HepG2 (cell line): ENCODE measurements around the gene OTUD1. TPM values are rescaled to one million over a fixed set of nuclear protein-coding genes. Genes with fewer than 3 reads are reported as not detected.

ENCODE experiments used
- ADNP ChIP-seq: sonication (generic); formaldehyde crosslinking; IDR thresholded peaks from 2 replicates; pipeline ENCODE4 v1.4.0; 2020; ENCODE audit warnings: missing genetic modification reagents
- FOXP1 ChIP-seq, 2 experiments: fragments of 450-650 bp in 1 of 2; IDR thresholded peaks; 2 replicates each; pipeline ENCODE4 v1.6.1; 2017 to 2018; ENCODE audit warnings: antibody characterized with exemption in 1 of 2
- IRF1 ChIP-seq: sonication (generic); formaldehyde crosslinking; IDR thresholded peaks from 2 replicates; pipeline ENCODE4 v1.4.0; 2020; ENCODE audit warnings: low read depth, mild to moderate bottlenecking, missing genetic modification reagents
- JDP2 ChIP-seq: sonication (generic); formaldehyde crosslinking; IDR thresholded peaks from 2 replicates; pipeline ENCODE4 v1.8.1; 2022; ENCODE audit warnings: missing genetic modification reagents, borderline replicate concordance
- JUNB ChIP-seq: sonication (generic); formaldehyde crosslinking; IDR thresholded peaks from 2 replicates; pipeline ENCODE4 v1.8.0; 2022; ENCODE audit warnings: missing genetic modification reagents, mild to moderate bottlenecking, borderline replicate concordance
- JUND ChIP-seq: sonication (generic); formaldehyde crosslinking; IDR thresholded peaks from 2 replicates; pipeline ENCODE4 v1.8.0; 2022; ENCODE audit warnings: mild to moderate bottlenecking, missing genetic modification reagents
- KAT2B ChIP-seq: fragments of 150-350 bp; IDR thresholded peaks from 2 replicates; pipeline ENCODE4 v1.6.1; 2014; ENCODE audit warnings: low read depth, low read length, borderline replicate concordance
- MAF1 ChIP-seq: sonication (generic); formaldehyde crosslinking; IDR thresholded peaks from 2 replicates; pipeline ENCODE4 v1.5.0; 2020; ENCODE audit warnings: missing genetic modification reagents, borderline replicate concordance
- MIER2 ChIP-seq: IDR thresholded peaks from 2 replicates; pipeline ENCODE4 v1.6.1; 2016; ENCODE audit warnings: missing biosample characterization, missing genetic modification reagents
- PAWR ChIP-seq: sonication (generic); formaldehyde crosslinking; IDR thresholded peaks from 2 replicates; pipeline ENCODE4 v1.4.0; 2020; ENCODE audit warnings: missing genetic modification reagents, mild to moderate bottlenecking, borderline replicate concordance
- RXRA ChIP-seq: sonication (generic); formaldehyde crosslinking; IDR thresholded peaks from 2 replicates; pipeline ENCODE4 v1.5.1; 2020; ENCODE audit warnings: missing genetic modification reagents
- SALL2 ChIP-seq: sonication (generic); formaldehyde crosslinking; IDR thresholded peaks from 2 replicates; pipeline ENCODE4 v1.8.1; 2023; ENCODE audit warnings: mild to moderate bottlenecking, missing genetic modification reagents, inconsistent platforms
- SMAD3 ChIP-seq: sonication (generic); formaldehyde crosslinking; IDR thresholded peaks from 2 replicates; pipeline ENCODE4 v1.4.0; 2020; ENCODE audit warnings: missing genetic modification reagents
- SNAI1 ChIP-seq: sonication (generic); formaldehyde crosslinking; IDR thresholded peaks from 2 replicates; pipeline ENCODE4 v1.5.0; 2020; ENCODE audit warnings: mild to moderate bottlenecking, missing genetic modification reagents, borderline replicate concordance
- STAG1 ChIP-seq: sonication (generic); formaldehyde crosslinking; IDR thresholded peaks from 2 replicates; pipeline ENCODE4 v1.4.0; 2020; ENCODE audit warnings: missing genetic modification reagents
- TFAP4 ChIP-seq: sonication (generic); IDR thresholded peaks from 2 replicates; pipeline ENCODE4 v1.6.1; 2016; ENCODE audit warnings: low read depth, borderline replicate concordance
- TRAFD1 ChIP-seq: sonication (generic); formaldehyde crosslinking; IDR thresholded peaks from 2 replicates; pipeline ENCODE4 v1.5.1; 2020; ENCODE audit warnings: missing genetic modification reagents, mild to moderate bottlenecking, borderline replicate concordance
- ZBTB38 ChIP-seq: sonication (generic); formaldehyde crosslinking; IDR thresholded peaks from 2 replicates; pipeline ENCODE4 v1.5.1; 2020; ENCODE audit warnings: mild to moderate bottlenecking, missing genetic modification reagents
- ZFP91 ChIP-seq: sonication (generic); formaldehyde crosslinking; IDR thresholded peaks from 2 replicates; pipeline ENCODE4 v1.9.0; 2022; ENCODE audit warnings: missing genetic modification reagents, mild to moderate bottlenecking, borderline replicate concordance
- ZKSCAN5 ChIP-seq: sonication (generic); formaldehyde crosslinking; IDR thresholded peaks from 2 replicates; pipeline ENCODE4 v1.5.1; 2020; ENCODE audit warnings: mild to moderate bottlenecking, missing genetic modification reagents
- ZNF513 ChIP-seq: sonication (generic); formaldehyde crosslinking; conservative IDR thresholded peaks from 2 replicates; pipeline ENCODE4 v1.5.0; 2020; ENCODE audit warnings: missing genetic modification reagents
- ZNF557 ChIP-seq: sonication (generic); formaldehyde crosslinking; IDR thresholded peaks from 2 replicates; pipeline ENCODE4 v1.4.0; 2020; ENCODE audit warnings: missing genetic modification reagents
- ZSCAN20 ChIP-seq: sonication (generic); formaldehyde crosslinking; IDR thresholded peaks from 2 replicates; pipeline ENCODE4 v1.4.0; 2020; ENCODE audit warnings: missing genetic modification reagents, mild to moderate bottlenecking, borderline replicate concordance
- polyA plus RNA-seq, 8 experiments: library from polyadenylated mRNA; depleted of rRNA in 3 of 8; stranded (reverse) in 7 of 8; unstranded in 1 of 8; fragments of >200 nt; fragmentation: Illumina TruSeq in 4 of 8; extraction: Trizol in 4 of 8; gene quantifications; 2 replicates each; pipeline versions ENCODE4 v1.2.1 to v1.2.3, GENCODE V29; 2011 to 2016; ENCODE audit warnings: low read depth in 4 of 8, missing spikeins in 1 of 8, mixed read lengths in 1 of 8; ENCODE audit not compliant: insufficient read depth in 1 of 8
- total RNA-seq, 5 experiments: library from RNA; depleted of rRNA; stranded (reverse); fragments of >200 nt; fragmentation: Illumina TruSeq; extraction: Trizol; gene quantifications; 2 replicates each; pipeline ENCODE4 v1.2.3, GENCODE V29; 2016; ENCODE audit warnings: low read depth in 1 of 5

OTUD1 gene
- total and polyA plus RNA-seq, 2 of the 13 experiments (the other 11 are each of a cell fraction or from before 2014, with no cell fraction given), result 1.2 to 1.4 TPM

GRCh38 chr10:23438547-23439451 is at the start of gene OTUD1 (continued):
- TF ChIP-seq TFAP4 (no peak), JUNB (no peak), IRF1 (CRISPR knock-in tag) (no peak), ZBTB38 (CRISPR knock-in tag) (peak; percentile 36), ADNP (no peak), JUND (CRISPR knock-in tag) (no peak), ZNF557 (CRISPR knock-in tag) (no peak), FOXP1 (IDR thresholded peaks at IDR 0.05) (no peak), FOXP1 (CRISPR knock-in tag; IDR thresholded peaks at IDR 0.05) (peak; percentile 44; the same call in 1 of the 2 replicates), MAF1 (CRISPR knock-in tag) (no peak), TRAFD1 (CRISPR knock-in tag) (no peak), MIER2 (CRISPR knock-in tag) (no peak), JDP2 (CRISPR knock-in tag) (no peak), RXRA (CRISPR knock-in tag) (no peak), ZKSCAN5 (no peak), STAG1 (no peak), SNAI1 (CRISPR knock-in tag) (no peak), PAWR (CRISPR knock-in tag) (no peak), ZSCAN20 (CRISPR knock-in tag) (peak; percentile 21; the same call in 1 of the 2 replicates), ZFP91 (CRISPR knock-in tag) (peak; percentile 65), SALL2 (no peak), ZNF513 (CRISPR knock-in tag) (no peak), SMAD3 (CRISPR knock-in tag) (no peak), KAT2B (no peak)
